LNCaP clone FGC (cell line): Measurements from ENCODE around the gene ITFG1.
A peak's percentile ranks its signal among the peaks of the same experiment; 100 is the strongest.
"Not testable (repeated sequence)": the region's sequence is repeated elsewhere in the genome, so short reads cannot be mapped to it uniquely, and the experiment has no call there.

Source experiments
- DNase-seq: peaks from one replicate; pipeline ENCODE4 v3.0.0-alpha.2; 2011; ENCODE audit warnings: low read depth
- H3K4me3 ChIP-seq: 2 replicates; pipeline ENCODE4 v1.5.1; 2011; ENCODE audit warnings: mild to moderate bottlenecking, low read depth, low read length, control low read depth
- CTCF ChIP-seq: IDR thresholded peaks from 2 replicates; pipeline ENCODE4 v1.5.1; 2012; ENCODE audit warnings: mild to moderate bottlenecking; ENCODE audit not compliant: control insufficient read depth, insufficient read depth; ENCODE audit errors: extremely low read depth

The ITFG1 gene

DNA sequence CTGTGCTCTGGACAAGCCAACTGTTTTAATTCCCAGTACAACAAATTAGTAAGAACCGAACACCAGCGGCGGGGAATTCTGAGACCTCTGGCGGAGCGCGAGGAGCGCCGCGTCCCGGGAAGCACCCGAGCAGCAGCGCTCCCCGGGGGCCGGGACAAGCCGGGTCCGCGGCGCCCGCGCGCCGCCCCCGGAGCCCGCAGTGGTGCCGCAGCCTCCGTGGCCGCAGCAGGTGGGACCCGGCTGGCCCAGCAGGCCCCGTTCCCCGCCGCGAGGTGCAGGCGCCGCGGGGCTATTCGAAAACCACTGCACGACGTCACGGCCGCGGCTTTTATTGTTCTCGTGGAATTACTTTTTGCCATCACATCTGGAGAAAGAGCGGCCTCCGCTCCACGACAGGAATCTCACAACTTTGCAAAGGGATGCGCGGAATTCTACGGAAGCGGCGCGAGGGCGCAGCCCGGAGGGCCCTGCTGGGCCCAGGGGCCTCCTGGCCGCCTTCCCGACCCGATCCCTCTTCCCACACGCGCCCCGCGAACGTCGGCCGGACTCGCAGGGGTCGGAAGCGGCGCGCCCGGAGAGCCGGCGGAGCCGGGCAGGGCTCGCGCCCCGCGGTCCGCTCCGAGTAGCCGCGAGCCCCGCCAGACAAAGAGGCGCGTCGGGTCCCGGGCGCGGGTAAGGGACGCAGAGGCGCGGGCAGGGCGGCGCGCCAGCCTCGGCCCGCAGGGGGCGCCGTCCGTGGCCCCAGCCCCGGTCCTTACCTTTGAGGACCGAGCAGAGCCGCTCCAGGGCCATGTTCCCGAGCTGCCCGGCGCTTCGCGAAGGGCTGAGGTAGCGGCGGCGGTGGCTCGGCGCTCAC, 317.8 kb downstream of the ITFG1 start:
- peak; percentile 89 for TF ChIP-seq CTCF
- H3K4me3 ChIP-seq = peak overlapping the region; percentile 69
- DNase-seq = peak; percentile 34

GRCh38 chr16:47142486-47142820, 318.4 kb downstream of the ITFG1 start:
- no peak for TF ChIP-seq CTCF
- H3K4me3 ChIP-seq = peak overlapping the region; percentile 69
- no peak for DNase-seq

DNA sequence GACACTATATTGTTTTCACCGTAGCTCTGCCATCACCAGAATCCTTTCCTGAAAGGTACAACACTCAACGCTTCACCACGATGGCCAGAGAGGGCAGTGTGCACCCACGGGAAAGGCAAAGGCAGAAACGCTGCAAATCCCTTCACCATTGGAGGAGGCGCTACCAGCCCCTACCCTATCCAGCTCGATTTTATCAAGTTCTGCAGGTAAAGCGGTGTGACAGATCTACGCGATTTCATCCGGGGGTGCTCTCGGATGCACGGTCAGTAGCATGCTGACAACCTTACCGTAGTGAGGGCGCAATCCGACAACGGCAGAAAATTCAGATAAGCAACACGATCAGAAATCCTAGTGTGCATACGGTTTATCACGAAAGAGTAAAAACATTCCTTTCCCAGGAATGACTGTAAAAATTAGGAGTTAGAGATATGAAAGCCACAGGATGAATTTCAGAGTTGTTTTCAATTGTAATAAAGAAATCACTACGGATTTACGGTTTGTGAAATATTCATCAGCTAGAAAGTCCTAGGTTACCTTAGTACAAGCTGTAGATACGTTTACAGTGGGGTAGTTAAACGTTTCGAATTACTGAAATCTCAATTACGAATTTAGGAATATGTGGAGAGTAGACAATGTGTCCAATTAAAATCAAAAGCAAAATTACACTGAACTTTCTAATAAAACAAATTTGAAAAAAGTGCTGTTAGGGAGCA, 318.9 kb downstream of the ITFG1 start:
- TF ChIP-seq CTCF = peak; percentile 99
- peak overlapping the region; percentile 69 for H3K4me3 ChIP-seq
- DNase-seq = peak; percentile 76

DNA sequence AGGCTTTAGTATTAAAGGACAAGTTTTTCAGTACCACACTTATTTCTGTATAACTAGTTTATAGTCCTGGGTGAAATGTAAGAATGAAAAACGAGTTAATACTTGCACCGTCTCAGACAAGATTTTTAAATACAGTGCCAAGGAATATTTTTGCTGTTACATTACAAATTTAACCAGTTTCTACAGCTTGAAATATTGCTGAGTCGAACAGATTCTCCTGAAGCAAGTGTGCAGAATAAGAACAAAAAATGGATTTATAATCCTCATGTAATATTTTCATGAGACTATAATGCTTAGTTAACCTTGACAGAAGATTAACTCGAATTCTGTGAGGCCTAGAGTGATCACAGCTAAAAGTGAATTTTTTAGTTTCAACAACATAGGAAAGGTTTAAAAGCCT, 320.2 kb downstream of the ITFG1 start:
- DNase-seq = no peak
- no peak for TF ChIP-seq CTCF
- H3K4me3 ChIP-seq = no peak overlapping the region

- no peak for TF ChIP-seq CTCF
- no peak for DNase-seq
- H3K4me3 ChIP-seq = no peak overlapping the region
These were observed 321.2 kb downstream of the ITFG1 start for GRCh38 chr16:47139561-47140185.

DNA sequence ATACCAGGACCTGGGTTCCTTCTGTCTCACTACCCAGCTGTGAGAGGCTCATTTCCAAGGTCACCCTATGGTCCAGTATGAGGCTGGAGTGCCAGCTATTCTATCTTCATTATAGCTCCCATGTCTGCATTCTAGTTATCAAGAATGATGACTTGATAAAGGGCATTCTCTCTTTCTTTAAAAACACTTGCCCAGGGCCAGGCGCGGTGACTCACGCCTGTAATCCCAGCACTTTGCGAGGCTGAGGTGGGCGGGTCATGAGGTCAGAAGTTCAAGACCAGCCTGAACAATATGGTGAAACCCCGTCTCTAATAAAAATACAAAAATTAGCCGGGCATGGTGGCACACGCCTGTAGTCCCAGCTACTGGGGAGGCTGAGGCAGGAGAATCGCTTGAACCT, 322.9 kb downstream of the ITFG1 start:
- not testable (repeated sequence) for H3K4me3 ChIP-seq, DNase-seq

GRCh38 chr16:47136099-47136842, 324.6 kb downstream of the ITFG1 start:
- peak; percentile 31 for DNase-seq
- TF ChIP-seq CTCF = no peak

More at GRCh38 chr16:47136099-47136842, 324.6 kb downstream of the ITFG1 start:
- H3K4me3 ChIP-seq = no peak overlapping the region
